Stimulated activated CD8-positive, alpha-beta memory T cell treated with anti-CD3 and anti-CD28 coated beads, Interleukin-2, amount 100 ng/mL, for 48 hours (primary cell): ENCODE data around the gene LNPEP.
"Not testable (repeated sequence)": the region's sequence is repeated elsewhere in the genome, so short reads cannot be mapped to it uniquely, and the experiment has no call there.

Experiments
- DNase-seq, 2 donors: peaks; one replicate each; pipeline ENCODE4 v3.0.0-alpha.2; 2020; ENCODE audit warnings: low read depth in 2 of 2

Gene LNPEP

GRCh38 chr5:97063251-97063650, 127.4 kb downstream of the LNPEP start:
- no peak for DNase-seq

GRCh38 chr5:97065475-97065874, 129.6 kb downstream of the LNPEP start:
- DNase-seq: no peak

- no peak for DNase-seq
These were observed 131.5 kb downstream of the LNPEP start for GRCh38 chr5:97067296-97067850.

GRCh38 chr5:97070234-97070633, 134.4 kb downstream of the LNPEP start:
- no peak for DNase-seq

- no peak for DNase-seq
These were observed 135.2 kb downstream of the LNPEP start for GRCh38 chr5:97071101-97071500.

GRCh38 chr5:97071993-97072392, 136.1 kb downstream of the LNPEP start:
- no peak for DNase-seq

- no peak for DNase-seq
These were observed 136.8 kb downstream of the LNPEP start for GRCh38 chr5:97072696-97073095.

- DNase-seq: no peak
These were observed 137.5 kb downstream of the LNPEP start for GRCh38 chr5:97073420-97073819.

GRCh38 chr5:97074859-97075489, 139.1 kb downstream of the LNPEP start:
- no peak for DNase-seq

- no peak for DNase-seq
These were observed 139.8 kb downstream of the LNPEP start for GRCh38 chr5:97075649-97076048.

- DNase-seq: no peak
These were observed 140.2 kb downstream of the LNPEP start for GRCh38 chr5:97076098-97076497.

GRCh38 chr5:97077246-97077645, 141.4 kb downstream of the LNPEP start:
- no peak for DNase-seq

- no peak for DNase-seq
These were observed 143.3 kb downstream of the LNPEP start for GRCh38 chr5:97078958-97079743.

GRCh38 chr5:97084782-97085458, 149.0 kb downstream of the LNPEP start:
- DNase-seq: not testable (repeated sequence)

GRCh38 chr5:97085459-97086181, 149.7 kb downstream of the LNPEP start:
- no peak for DNase-seq
